ENCODE measurements around the gene IVNS1ABP. TPM values are rescaled to one million over a fixed set of nuclear protein-coding genes. Genes with fewer than 3 reads are reported as not detected.

Gene IVNS1ABP
- total and polyA plus RNA-seq, 10 of the 15 experiments (the other 5 are each of a cell fraction or from before 2014, with no cell fraction given) = 19.2 to 154 (median 43.9) TPM

- TF ChIP-seq TCF12 (IDR thresholded peaks at IDR 0.05; ENCODE audit: low read depth, low read length) (no peak; the same call in 1 of the 2 replicates), IRF4 (IDR thresholded peaks at IDR 0.05; ENCODE audit: low read depth, low read length) (0 out of 2 replicates have a peak, but pooled peaks have one; percentile 41), HDGF (IDR thresholded peaks at IDR 0.05) (no peak), BMI1 (IDR thresholded peaks at IDR 0.05; ENCODE audit: borderline replicate concordance) (no peak; the same call in 1 of the 2 replicates), ZNF384 (IDR thresholded peaks at IDR 0.05; ENCODE audit: borderline replicate concordance, low read depth, low read length) (peak; percentile 55; the same call in 1 of the 2 replicates), NFXL1 (IDR thresholded peaks at IDR 0.05; ENCODE audit: borderline replicate concordance) (no peak), ZBED1 (IDR thresholded peaks at IDR 0.05; ENCODE audit: borderline replicate concordance) (peak; percentile 58; the same call in 1 of the 2 replicates), EGR1 (IDR thresholded peaks at IDR 0.05; ENCODE audit: borderline replicate concordance in 1 of 2, low read depth in 2 of 2, low read length in 2 of 2) (no peak), SKIL (IDR thresholded peaks at IDR 0.05; ENCODE audit: low read depth, poor library complexity, severe bottlenecking) (peak; percentile 98), NFYB (IDR thresholded peaks at IDR 0.05; ENCODE audit: insufficient read depth, low read depth, low read length) (no peak), RB1 (IDR thresholded peaks at IDR 0.05; ENCODE audit: borderline replicate concordance) (no peak), ZBTB4 (CRISPR knock-in tag; IDR thresholded peaks at IDR 0.05) (no peak), ATF7 (IDR thresholded peaks at IDR 0.05; ENCODE audit: low read depth) (peak; percentile 80), CHD1 (IDR thresholded peaks at IDR 0.05; ENCODE audit: low read depth, low read length) (no peak), KAT2A (conservative IDR thresholded peaks at IDR 0.05; ENCODE audit: control insufficient read depth, low read depth, low read length) (no peak), CTCF (IDR thresholded peaks at IDR 0.05 in 2 of 3, conservative IDR thresholded peaks at IDR 0.05 in 1 of 3; ENCODE audit: control insufficient read depth in 2 of 3, extremely low read depth in 1 of 3, insufficient read depth in 1 of 3, low read depth in 3 of 3, low read length in 3 of 3) (no peak), USF2 (IDR thresholded peaks at IDR 0.05; ENCODE audit: borderline replicate concordance, low read depth, low read length) (no peak), STAT1 (conservative IDR thresholded peaks at IDR 0.05) (no peak), ZBTB33 (IDR thresholded peaks at IDR 0.05) (peak; percentile 2; the same call in 1 of the 2 replicates), ZNF622 (IDR thresholded peaks at IDR 0.05) (no peak), KLF5 (IDR thresholded peaks at IDR 0.05; ENCODE audit: partially characterized antibody) (no peak)
These were observed 855 bp upstream of the IVNS1ABP start (continued) for GRCh38 chr1:185317886-185318310.

Data from GM12878 (cell line).